Esophagus squamous epithelium (tissue), 5 donors: Measurements from ENCODE around the gene AUTS2. TPM values are rescaled to one million over a fixed set of nuclear protein-coding genes. Genes with fewer than 3 reads are reported as not detected.

Source experiments
- DNase-seq: peaks from one replicate; lab custom pipeline; 2025; lab: John Stamatoyannopoulos, UW
- H3K27ac ChIP-seq, 4 donors: fragments of 200-600 bp; sonication (generic); one replicate each; pipeline ENCODE4 v1.5.1; 2016 to 2019; ENCODE audit warnings: mild to moderate bottlenecking in 1 of 4
- H3K27me3 ChIP-seq, 4 donors: fragments of 200-600 bp; sonication (generic); 1 replicate in 3 of 4; 2 replicates in 1 of 4; pipeline versions ENCODE4 v1.5.1 to v1.6.0; 2017 to 2021; ENCODE audit warnings: antibody characterized with exemption in 1 of 4
- H3K36me3 ChIP-seq, 3 donors: fragments of 200-600 bp; sonication (generic); one replicate each; pipeline ENCODE4 v1.5.1; 2016 to 2019
- H3K4me1 ChIP-seq, 3 donors: fragments of 200-600 bp; sonication (generic); one replicate each; pipeline ENCODE4 v1.5.1; 2017 to 2019
- H3K4me3 ChIP-seq, 4 donors: fragments of 200-600 bp; sonication (generic); 1 replicate in 3 of 4; 2 replicates in 1 of 4; pipeline ENCODE4 v1.5.1; 2016 to 2019; ENCODE audit warnings: mild to moderate bottlenecking in 2 of 4, moderate library complexity in 1 of 4
- H3K9me3 ChIP-seq, 3 donors: fragments of 200-600 bp; sonication (generic); one replicate each; pipeline ENCODE4 v1.5.1; 2016 to 2019
- CTCF ChIP-seq, 6 experiments: fragments of 450-650 bp in 4 of 6; fragments of 200-600 bp in 2 of 6; sonication (generic) in 2 of 6; IDR thresholded peaks; one replicate each; pipeline ENCODE4 v1.5.1; 2016 to 2019; ENCODE audit warnings: antibody characterized with exemption in 6 of 6, mild to moderate bottlenecking in 4 of 6, moderate library complexity in 4 of 6
- POLR2A ChIP-seq, 4 donors: fragments of 450-650 bp; IDR thresholded peaks; one replicate each; pipeline ENCODE4 v1.6.1; 2017; ENCODE audit warnings: antibody characterized with exemption in 4 of 4, mild to moderate bottlenecking in 4 of 4, moderate library complexity in 3 of 4
- WGBS, 2 donors: methylation state at CpG; one replicate each; pipeline ENCODE4 v1.1.5; 2018; 5-methylcytosine and 5-hydroxymethylcytosine counted together
- intact Hi-C: fragments of 100-400 bp; cut with DNase I; formaldehyde crosslinking; loops from one replicate; pipeline ENCODE4 v1.15.0; 2022
- total RNA-seq, 4 donors: library from RNA; depleted of rRNA; stranded (reverse); fragments of >200 nt; gene quantifications; one replicate each; pipeline ENCODE4 v1.1.0, GENCODE V29; 2016
- donor health status: DM: yes; HTN: yes; CAD: no.

The AUTS2 gene
- total RNA-seq, 4 donors from 2014 or later, result 9.5 to 36.2 (median 23.0) TPM

GRCh38 chr7:69826283-69826682 lies 228.0 kb downstream of the AUTS2 start:
- H3K9me3 ChIP-seq, result no peaks in the 10 kb centered on the region
- intact Hi-C loops, result no loop called here
- DNase-seq, result no peak
- H3K4me1 ChIP-seq, result peaks cover 0 to 40% (median 9%) of the 10 kb centered on the region in 3 donors
- H3K27me3 ChIP-seq, result peaks cover 0 to 78% (median 0%) of the 10 kb centered on the region in 4 donors
- TF ChIP-seq CTCF (IDR thresholded peaks at IDR 0.05) (no peak), POLR2A (IDR thresholded peaks at IDR 0.05) (no peak)
- H3K36me3 ChIP-seq, result no peaks in the 10 kb centered on the region
- 33 to 61% methylated on average over 3 of the region's 3 CpGs for WGBS, 2 donors
- H3K27ac ChIP-seq, result no peak overlapping the region
- H3K4me3 ChIP-seq, result no peak overlapping the region

GRCh38 chr7:69827140-69827539 lies 228.9 kb downstream of the AUTS2 start:
- WGBS, 2 donors, result 91 to 92% methylated on average over 4 of the region's 4 CpGs

DNA sequence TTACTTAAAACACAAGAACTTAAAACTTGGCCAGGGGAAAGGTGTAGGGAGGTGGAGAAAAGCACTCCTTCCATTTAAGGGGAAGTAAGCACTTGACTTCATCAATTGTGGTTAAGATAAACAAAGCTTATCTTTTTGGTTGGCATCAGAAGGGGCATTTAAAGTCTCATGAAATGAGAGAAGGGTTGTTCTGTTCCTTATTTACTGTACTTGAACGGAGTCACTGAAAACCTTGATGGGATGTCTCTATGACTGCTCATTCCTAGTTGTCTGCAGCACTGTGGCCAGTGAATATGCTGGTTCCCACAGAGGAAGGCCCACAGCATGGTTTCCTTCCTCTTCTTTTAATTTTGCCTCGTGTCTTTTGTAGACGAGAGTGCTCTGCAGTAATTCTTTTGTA lies 229.3 kb downstream of the AUTS2 start:
- WGBS, 2 donors, result 69 to 78% methylated on average over 3 of the region's 3 CpGs
- Histone ChIP-seq H3K27me3 (peaks cover 0 to 77% (median 0%) of the 10 kb centered on the region in 4 donors), H3K4me1 (peaks cover 0 to 35% (median 9%) of the 10 kb centered on the region in 3 donors), H3K9me3 (no peaks in the 10 kb centered on the region), H3K4me3 (no peak overlapping the region), H3K27ac (no peak overlapping the region), H3K36me3 (no peaks in the 10 kb centered on the region)
- intact Hi-C loops, result no loop called here
- TF ChIP-seq CTCF (IDR thresholded peaks at IDR 0.05), result no peak
- no peak for DNase-seq

More at GRCh38 chr7:69827140-69827539, 228.9 kb downstream of the AUTS2 start:
- Histone ChIP-seq H3K36me3 (no peaks in the 10 kb centered on the region), H3K27me3 (peaks cover 0 to 78% (median 0%) of the 10 kb centered on the region in 4 donors), H3K27ac (no peak overlapping the region), H3K9me3 (no peaks in the 10 kb centered on the region), H3K4me3 (no peak overlapping the region), H3K4me1 (peaks cover 0 to 39% (median 9%) of the 10 kb centered on the region in 3 donors)
- no peak for DNase-seq
- TF ChIP-seq CTCF (IDR thresholded peaks at IDR 0.05), result no peak
- no peak for TF ChIP-seq POLR2A (IDR thresholded peaks at IDR 0.05)
- intact Hi-C loops, result no loop called here

- WGBS, 2 donors, result 58 to 72% methylated on average over 2 of the region's 2 CpGs
- Histone ChIP-seq H3K27ac (no peak overlapping the region), H3K36me3 (no peaks in the 10 kb centered on the region), H3K27me3 (peaks cover 0 to 60% (median 0%) of the 10 kb centered on the region in 4 donors), H3K9me3 (no peaks in the 10 kb centered on the region), H3K4me3 (no peak overlapping the region), H3K4me1 (peaks cover 0 to 1% (median 0%) of the 10 kb centered on the region in 3 donors)
- intact Hi-C loops, result no loop called here
- TF ChIP-seq POLR2A (IDR thresholded peaks at IDR 0.05), result no peak
- TF ChIP-seq CTCF (IDR thresholded peaks at IDR 0.05), result no peak
- DNase-seq, result no peak
Observed at GRCh38 chr7:69832356-69832755, 234.1 kb downstream of the AUTS2 start.

GRCh38 chr7:69833964-69834363 lies 235.7 kb downstream of the AUTS2 start:
- H3K27me3 ChIP-seq, result peaks cover 0 to 51% (median 0%) of the 10 kb centered on the region in 4 donors
- whole genome bisulfite sequencing, 2 donors, result 77 to 78% methylated on average over 6 of the region's 6 CpGs
- TF ChIP-seq CTCF (IDR thresholded peaks at IDR 0.05) (no peak), POLR2A (IDR thresholded peaks at IDR 0.05) (no peak)
- intact Hi-C loops, result no loop called here
- H3K4me1 ChIP-seq, result no peaks in the 10 kb centered on the region
- no peak overlapping the region for H3K27ac ChIP-seq
- H3K4me3 ChIP-seq, result no peak overlapping the region
- no peak for DNase-seq
- H3K36me3 ChIP-seq, result no peaks in the 10 kb centered on the region
- no peaks in the 10 kb centered on the region for H3K9me3 ChIP-seq
